NCI-H2196 treated with DMSO at 0.1 percent for 48 hours (cell line): ENCODE data around the gene POLR1C.
"Not testable (repeated sequence)": the region's sequence is repeated elsewhere in the genome, so short reads cannot be mapped to it uniquely, and the experiment has no call there.

ENCODE experiments used
- DNase-seq: peaks from one replicate; lab custom pipeline; 2025; ENCODE audit not compliant: unreplicated experiment; lab: John Stamatoyannopoulos, UW

Gene POLR1C

GRCh38 chr6:43547222-43547621, 30.3 kb downstream of the POLR1C start:
- no peak for DNase-seq

- not testable (repeated sequence) for DNase-seq
Measured at GRCh38 chr6:43557620-43558019, 40.7 kb downstream of the POLR1C start.

GRCh38 chr6:43559328-43559727, 42.4 kb downstream of the POLR1C start:
- DNase-seq: no peak

- DNase-seq: no peak
Measured at GRCh38 chr6:43570876-43571441, 54.1 kb downstream of the POLR1C start.
